Heart right ventricle (tissue), 16 donors: ENCODE measurements around the gene SDC1. TPM values are rescaled to one million over a fixed set of nuclear protein-coding genes. Genes with fewer than 3 reads are reported as not detected.

Experiments
- ATAC-seq, 8 donors: fragments of 200-7000 bp; cut with Tn5 transposase; one replicate each; pipeline ENCODE4 v1.9.1; 2020; ENCODE audit warnings: mild to moderate bottlenecking in 8 of 8, moderate library complexity in 8 of 8, moderate number of reproducible peaks in 1 of 8
- DNase-seq, 2 donors: peaks; one replicate each; pipeline ENCODE4 v3.0.0-alpha.2; 2020
- H3K27ac ChIP-seq, 10 donors: fragments of 200-600 bp; sonication (generic) in 2 of 10; one replicate each; pipeline versions ENCODE4 v1.5.0 to v1.8.0; 2020 to 2022; ENCODE audit warnings: mild to moderate bottlenecking in 3 of 10
- H3K27me3 ChIP-seq, 7 donors: fragments of 200-600 bp; one replicate each; pipeline ENCODE4 v1.8.0; 2021 to 2022; ENCODE audit warnings: mild to moderate bottlenecking in 2 of 7
- H3K36me3 ChIP-seq, 9 donors: fragments of 200-600 bp; sonication (generic) in 1 of 9; one replicate each; pipeline versions ENCODE4 v1.5.0 to v1.8.0; 2020 to 2022; ENCODE audit warnings: mild to moderate bottlenecking in 2 of 9
- H3K4me1 ChIP-seq, 9 donors: fragments of 200-600 bp; sonication (generic) in 1 of 9; one replicate each; pipeline versions ENCODE4 v1.5.0 to v1.8.0; 2020 to 2022; ENCODE audit warnings: mild to moderate bottlenecking in 4 of 9
- H3K4me3 ChIP-seq, 10 donors: fragments of 200-600 bp; sonication (generic) in 2 of 10; one replicate each; pipeline versions ENCODE4 v1.5.0 to v1.8.0; 2020 to 2022; ENCODE audit warnings: mild to moderate bottlenecking in 7 of 10, moderate library complexity in 2 of 10
- H3K9me3 ChIP-seq, 11 donors: fragments of 200-600 bp in 10 of 11; sonication (generic) in 2 of 11; one replicate each; pipeline versions ENCODE4 v1.5.0 to v1.8.0; 2013 to 2022; ENCODE audit warnings: mild to moderate bottlenecking in 2 of 11, control low read depth in 1 of 11, moderate library complexity in 1 of 11
- CTCF ChIP-seq, 9 donors: fragments of 200-600 bp; sonication (generic) in 2 of 9; IDR thresholded peaks; one replicate each; pipeline versions ENCODE4 v1.5.0 to v1.8.0; 2021 to 2022; ENCODE audit warnings: antibody characterized with exemption in 9 of 9, mild to moderate bottlenecking in 5 of 9, moderate library complexity in 1 of 9
- WGBS, 2 donors: extraction: QIAGEN DNeasy Blood & Tissue Kit; methylation state at CpG; one replicate each; pipeline ENCODE4 v1.1.7; 2013; ENCODE audit warnings: inconsistent platforms in 1 of 2; 5-methylcytosine and 5-hydroxymethylcytosine counted together
- intact Hi-C, 10 donors: fragments of 100-400 bp; cut with DNase I; formaldehyde crosslinking; loops; one replicate each; pipeline versions ENCODE4 v1.11.1 to v1.14.2; 2022
- polyA plus RNA-seq, 2 donors: library from polyadenylated mRNA; stranded (reverse); fragments of 200-250 nt; gene quantifications; one replicate each; pipeline ENCODE4 v1.2.3, GENCODE V29; 2013
- total RNA-seq, 10 donors: library from RNA; stranded (reverse); fragmentation: NEBNext Ultra II Directional in 3 of 10; extraction: Animal tissue kit (Norgen Biotek cat#: 25700) in 3 of 10; gene quantifications; one replicate each; pipeline versions ENCODE4 v1.2.1 to v1.2.4, GENCODE V29; 2021 to 2023
- donor health status: Arrhythmogenic right ventricular cardiomyopathy.
- donor health status: ischemic (EF 13 %, LVEDD 7.1; RV severe dilation, severe dysfunction).
- donor health status: healthy with polysubstance abuse.
- donor health status: DM: no; HTN: yes; CAD: no.
- donor health status: DM: no; HTN: no; CAD: no.
- donor health status: ischemic (EF 25% LVEDD 6.9; RV normal size, moderate dysfunction).
- donor health status: ischemic (EF 25% LVEDD 5.7; RV mildly dilated, moderate dysfunction).
- donor health status: healthy.
- donor health status: DM: yes; HTN: yes; CAD: no.
- donor health status: Ischemic cardiomyopathy.
- donor health status: ischemic (EF 35%, LVEDD 5.7; RV mildly dilated, moderate dysfunction).
- donor health status: nonischemic (EF 11% LVEDD 7.7; RV severe dilation, severe dysfunction).
- donor health status: DM: yes; HTN: yes; CAD: no.
- donor health status: PGD.
- donor health status: ischemic (EF 29% LVEDD 5.4; RV normal size, mild dysfunction).
- donor health status: nonischemic (EF 23%, LVEDD 6.1; RV moderate dilation, normal function).

Gene SDC1
- total and polyA plus RNA-seq, 12 donors = 0.27 to 2.1 (median 0.33) TPM; not detected in 2

GRCh38 chr2:20190876-20191713 lies 33.8 kb downstream of the SDC1 start:
- 86 to 91% methylated on average over 19 of the region's 19 CpGs for WGBS, 2 donors
- peaks cover 0 to 8% (median 0%) of the 10 kb centered on the region in 9 donors for H3K4me1 ChIP-seq
- intact Hi-C loops = no loop called here
- no peak for DNase-seq
- H3K36me3 ChIP-seq = no peaks in the 10 kb centered on the region
- ATAC-seq = no peak
- H3K4me3 ChIP-seq = no peak overlapping the region
- no peak for TF ChIP-seq CTCF (IDR thresholded peaks at IDR 0.05)
- no peaks in the 10 kb centered on the region for H3K27me3 ChIP-seq
- no peaks in the 10 kb centered on the region for H3K9me3 ChIP-seq
- H3K27ac ChIP-seq = no peak overlapping the region

- no peak for DNase-seq
- no peak overlapping the region for H3K4me3 ChIP-seq
- 81 to 84% methylated on average over 9 of the region's 9 CpGs for WGBS, 2 donors
- intact Hi-C loops = no loop called here
- no peak for TF ChIP-seq CTCF (IDR thresholded peaks at IDR 0.05)
- no peaks in the 10 kb centered on the region for H3K27me3 ChIP-seq
- H3K36me3 ChIP-seq = no peaks in the 10 kb centered on the region
- no peak for ATAC-seq
- H3K9me3 ChIP-seq = no peaks in the 10 kb centered on the region
- no peak overlapping the region for H3K27ac ChIP-seq
- H3K4me1 ChIP-seq = peaks cover 0 to 18% (median 0%) of the 10 kb centered on the region in 9 donors
Measured at GRCh38 chr2:20190170-20190569, 34.8 kb downstream of the SDC1 start.

- no peak for TF ChIP-seq CTCF (IDR thresholded peaks at IDR 0.05)
- Histone ChIP-seq H3K27ac (no peak overlapping the region), H3K4me3 (no peak overlapping the region), H3K36me3 (no peaks in the 10 kb centered on the region), H3K9me3 (no peaks in the 10 kb centered on the region), H3K27me3 (no peaks in the 10 kb centered on the region), H3K4me1 (peaks cover 0 to 19% (median 0%) of the 10 kb centered on the region in 9 donors)
- intact Hi-C loops = no loop called here
- ATAC-seq (no peak), DNase-seq (no peak)
- 78 to 86% methylated on average over 4 of the region's 4 CpGs for WGBS, 2 donors
Measured at GRCh38 chr2:20189299-20189931, 35.5 kb downstream of the SDC1 start.

- Histone ChIP-seq H3K4me3 (no peak overlapping the region), H3K27ac (no peak overlapping the region), H3K36me3 (no peaks in the 10 kb centered on the region), H3K9me3 (no peaks in the 10 kb centered on the region), H3K4me1 (peaks cover 0 to 19% (median 0%) of the 10 kb centered on the region in 9 donors), H3K27me3 (no peaks in the 10 kb centered on the region)
- no peak for TF ChIP-seq CTCF (IDR thresholded peaks at IDR 0.05)
- WGBS, 2 donors = 79 to 81% methylated on average over 6 of the region's 6 CpGs
- intact Hi-C loops = no loop called here
- ATAC-seq (no peak), DNase-seq (no peak)
Measured at GRCh38 chr2:20188851-20189250, 36.1 kb downstream of the SDC1 start.
